ENCODE data around the gene CDK14.
"Not testable (repeated sequence)": the region's sequence is repeated elsewhere in the genome, so short reads cannot be mapped to it uniquely, and the experiment has no call there.

The CDK14 gene

GRCh38 chr7:90728568-90728967, 132.4 kb downstream of the CDK14 start:
- no peaks in the 10 kb centered on the region for H3K9me3 ChIP-seq (ENCODE audit: control insufficient read depth, insufficient read depth, low read length)
- no peaks in the 10 kb centered on the region for H3K36me3 ChIP-seq (ENCODE audit: control insufficient read depth, insufficient read depth, low read length)
- H3K27me3 ChIP-seq (ENCODE audit: control insufficient read depth, insufficient read depth, low read length) = peaks cover 5% of the 10 kb centered on the region
- H3K4me1 ChIP-seq (ENCODE audit: control insufficient read depth, insufficient read depth, low read length) = peaks cover 8% of the 10 kb centered on the region
- H3K4me3 ChIP-seq (ENCODE audit: low read depth, low read length) = no peak overlapping the region
- no peak overlapping the region for H3K9ac ChIP-seq (ENCODE audit: low read depth, low read length)

- H3K4me1 ChIP-seq (ENCODE audit: control insufficient read depth, insufficient read depth, low read length); H3K9ac ChIP-seq (ENCODE audit: low read depth, low read length); H3K36me3 ChIP-seq (ENCODE audit: control insufficient read depth, insufficient read depth, low read length); H3K9me3 ChIP-seq (ENCODE audit: control insufficient read depth, insufficient read depth, low read length); H3K27me3 ChIP-seq (ENCODE audit: control insufficient read depth, insufficient read depth, low read length); H3K4me3 ChIP-seq (ENCODE audit: low read depth, low read length): not testable (repeated sequence)
Observed at GRCh38 chr7:90735611-90736280, 139.6 kb downstream of the CDK14 start.

GRCh38 chr7:90736316-90736715, 140.2 kb downstream of the CDK14 start:
- Histone ChIP-seq H3K4me3 (ENCODE audit: low read depth, low read length) (no peak overlapping the region), H3K4me1 (ENCODE audit: control insufficient read depth, insufficient read depth, low read length) (no peaks in the 10 kb centered on the region), H3K27me3 (ENCODE audit: control insufficient read depth, insufficient read depth, low read length) (no peaks in the 10 kb centered on the region), H3K9ac (ENCODE audit: low read depth, low read length) (no peak overlapping the region), H3K36me3 (ENCODE audit: control insufficient read depth, insufficient read depth, low read length) (no peaks in the 10 kb centered on the region), H3K9me3 (ENCODE audit: control insufficient read depth, insufficient read depth, low read length) (no peaks in the 10 kb centered on the region)

- no peak overlapping the region for H3K9ac ChIP-seq (ENCODE audit: low read depth, low read length)
- no peaks in the 10 kb centered on the region for H3K36me3 ChIP-seq (ENCODE audit: control insufficient read depth, insufficient read depth, low read length)
- H3K27me3 ChIP-seq (ENCODE audit: control insufficient read depth, insufficient read depth, low read length) = no peaks in the 10 kb centered on the region
- no peaks in the 10 kb centered on the region for H3K9me3 ChIP-seq (ENCODE audit: control insufficient read depth, insufficient read depth, low read length)
- H3K4me3 ChIP-seq (ENCODE audit: low read depth, low read length) = no peak overlapping the region
- no peaks in the 10 kb centered on the region for H3K4me1 ChIP-seq (ENCODE audit: control insufficient read depth, insufficient read depth, low read length)
Observed at GRCh38 chr7:90736968-90737939, 141.1 kb downstream of the CDK14 start.

GRCh38 chr7:90738249-90738648, 142.1 kb downstream of the CDK14 start:
- Histone ChIP-seq H3K4me3 (ENCODE audit: low read depth, low read length) (no peak overlapping the region), H3K27me3 (ENCODE audit: control insufficient read depth, insufficient read depth, low read length) (no peaks in the 10 kb centered on the region), H3K9me3 (ENCODE audit: control insufficient read depth, insufficient read depth, low read length) (no peaks in the 10 kb centered on the region), H3K36me3 (ENCODE audit: control insufficient read depth, insufficient read depth, low read length) (no peaks in the 10 kb centered on the region), H3K4me1 (ENCODE audit: control insufficient read depth, insufficient read depth, low read length) (no peaks in the 10 kb centered on the region), H3K9ac (ENCODE audit: low read depth, low read length) (no peak overlapping the region)

GRCh38 chr7:90739716-90740115, 143.6 kb downstream of the CDK14 start:
- Histone ChIP-seq H3K27me3 (ENCODE audit: control insufficient read depth, insufficient read depth, low read length) (no peaks in the 10 kb centered on the region), H3K4me3 (ENCODE audit: low read depth, low read length) (no peak overlapping the region), H3K9ac (ENCODE audit: low read depth, low read length) (no peak overlapping the region), H3K36me3 (ENCODE audit: control insufficient read depth, insufficient read depth, low read length) (no peaks in the 10 kb centered on the region), H3K9me3 (ENCODE audit: control insufficient read depth, insufficient read depth, low read length) (no peaks in the 10 kb centered on the region), H3K4me1 (ENCODE audit: control insufficient read depth, insufficient read depth, low read length) (no peaks in the 10 kb centered on the region)

GRCh38 chr7:90740386-90740785, 144.3 kb downstream of the CDK14 start:
- H3K27me3 ChIP-seq (ENCODE audit: control insufficient read depth, insufficient read depth, low read length) = no peaks in the 10 kb centered on the region
- H3K9me3 ChIP-seq (ENCODE audit: control insufficient read depth, insufficient read depth, low read length) = no peaks in the 10 kb centered on the region
- no peaks in the 10 kb centered on the region for H3K4me1 ChIP-seq (ENCODE audit: control insufficient read depth, insufficient read depth, low read length)
- H3K4me3 ChIP-seq (ENCODE audit: low read depth, low read length) = no peak overlapping the region
- no peaks in the 10 kb centered on the region for H3K36me3 ChIP-seq (ENCODE audit: control insufficient read depth, insufficient read depth, low read length)
- no peak overlapping the region for H3K9ac ChIP-seq (ENCODE audit: low read depth, low read length)

- Histone ChIP-seq H3K9me3 (ENCODE audit: control insufficient read depth, insufficient read depth, low read length) (no peaks in the 10 kb centered on the region), H3K4me3 (ENCODE audit: low read depth, low read length) (no peak overlapping the region), H3K36me3 (ENCODE audit: control insufficient read depth, insufficient read depth, low read length) (no peaks in the 10 kb centered on the region), H3K9ac (ENCODE audit: low read depth, low read length) (no peak overlapping the region), H3K27me3 (ENCODE audit: control insufficient read depth, insufficient read depth, low read length) (no peaks in the 10 kb centered on the region), H3K4me1 (ENCODE audit: control insufficient read depth, insufficient read depth, low read length) (no peaks in the 10 kb centered on the region)
Observed at GRCh38 chr7:90743626-90744025, 147.5 kb downstream of the CDK14 start.

- Histone ChIP-seq H3K36me3 (ENCODE audit: control insufficient read depth, insufficient read depth, low read length) (no peaks in the 10 kb centered on the region), H3K9me3 (ENCODE audit: control insufficient read depth, insufficient read depth, low read length) (no peaks in the 10 kb centered on the region), H3K27me3 (ENCODE audit: control insufficient read depth, insufficient read depth, low read length) (no peaks in the 10 kb centered on the region), H3K9ac (ENCODE audit: low read depth, low read length) (no peak overlapping the region), H3K4me3 (ENCODE audit: low read depth, low read length) (no peak overlapping the region), H3K4me1 (ENCODE audit: control insufficient read depth, insufficient read depth, low read length) (no peaks in the 10 kb centered on the region)
Observed at GRCh38 chr7:90747516-90747915, 151.4 kb downstream of the CDK14 start.

GRCh38 chr7:90749262-90749661, 153.1 kb downstream of the CDK14 start:
- H3K9ac ChIP-seq (ENCODE audit: low read depth, low read length) = no peak overlapping the region
- no peaks in the 10 kb centered on the region for H3K9me3 ChIP-seq (ENCODE audit: control insufficient read depth, insufficient read depth, low read length)
- no peaks in the 10 kb centered on the region for H3K27me3 ChIP-seq (ENCODE audit: control insufficient read depth, insufficient read depth, low read length)
- H3K4me3 ChIP-seq (ENCODE audit: low read depth, low read length) = no peak overlapping the region
- no peaks in the 10 kb centered on the region for H3K36me3 ChIP-seq (ENCODE audit: control insufficient read depth, insufficient read depth, low read length)
- H3K4me1 ChIP-seq (ENCODE audit: control insufficient read depth, insufficient read depth, low read length) = no peaks in the 10 kb centered on the region

GRCh38 chr7:90749774-90750173, 153.7 kb downstream of the CDK14 start:
- H3K4me1 ChIP-seq (ENCODE audit: control insufficient read depth, insufficient read depth, low read length) = no peaks in the 10 kb centered on the region
- H3K9ac ChIP-seq (ENCODE audit: low read depth, low read length) = no peak overlapping the region
- H3K27me3 ChIP-seq (ENCODE audit: control insufficient read depth, insufficient read depth, low read length) = no peaks in the 10 kb centered on the region
- H3K9me3 ChIP-seq (ENCODE audit: control insufficient read depth, insufficient read depth, low read length) = no peaks in the 10 kb centered on the region
- H3K36me3 ChIP-seq (ENCODE audit: control insufficient read depth, insufficient read depth, low read length) = no peaks in the 10 kb centered on the region
- no peak overlapping the region for H3K4me3 ChIP-seq (ENCODE audit: low read depth, low read length)

GRCh38 chr7:90751595-90751994, 155.5 kb downstream of the CDK14 start:
- H3K4me1 ChIP-seq (ENCODE audit: control insufficient read depth, insufficient read depth, low read length) = no peaks in the 10 kb centered on the region
- H3K9ac ChIP-seq (ENCODE audit: low read depth, low read length) = no peak overlapping the region
- no peaks in the 10 kb centered on the region for H3K27me3 ChIP-seq (ENCODE audit: control insufficient read depth, insufficient read depth, low read length)
- no peak overlapping the region for H3K4me3 ChIP-seq (ENCODE audit: low read depth, low read length)
- H3K9me3 ChIP-seq (ENCODE audit: control insufficient read depth, insufficient read depth, low read length) = no peaks in the 10 kb centered on the region
- H3K36me3 ChIP-seq (ENCODE audit: control insufficient read depth, insufficient read depth, low read length) = no peaks in the 10 kb centered on the region

All from iPS-15b (cell line).